GM12873 (cell line): ENCODE data around the gene GJA3.

Experiments
- TF ChIP-seq, protein P1 (sequence below): IDR thresholded peaks from 2 replicates; pipeline ENCODE4 v1.5.1; 2012; ENCODE audit warnings: low read depth, mild to moderate bottlenecking, moderate library complexity, low read length, control low read depth; ENCODE audit not compliant: insufficient read depth; ENCODE audit errors: missing control alignments

GJA3 gene

DNA sequence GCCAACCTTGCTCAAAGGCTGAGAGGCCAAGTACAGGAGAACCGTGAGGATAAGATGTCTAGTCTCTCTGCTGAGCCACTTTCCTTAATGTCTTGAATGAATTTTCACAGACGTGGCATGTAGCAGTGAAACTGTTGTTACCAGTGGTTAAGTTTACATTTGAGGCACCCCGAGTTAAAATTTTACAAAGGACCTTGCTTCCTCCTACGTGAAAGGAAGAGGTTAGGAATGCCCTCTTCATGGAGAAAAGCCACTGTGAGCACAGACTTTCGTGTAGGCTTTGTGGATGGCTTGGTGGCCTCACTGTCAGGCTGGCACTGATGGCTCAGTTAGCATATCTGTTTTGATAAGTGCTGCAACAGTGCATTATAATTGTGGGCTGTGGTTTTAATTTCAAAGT lies 29.2 kb upstream of the GJA3 start:
- TF ChIP-seq, protein P1, sequence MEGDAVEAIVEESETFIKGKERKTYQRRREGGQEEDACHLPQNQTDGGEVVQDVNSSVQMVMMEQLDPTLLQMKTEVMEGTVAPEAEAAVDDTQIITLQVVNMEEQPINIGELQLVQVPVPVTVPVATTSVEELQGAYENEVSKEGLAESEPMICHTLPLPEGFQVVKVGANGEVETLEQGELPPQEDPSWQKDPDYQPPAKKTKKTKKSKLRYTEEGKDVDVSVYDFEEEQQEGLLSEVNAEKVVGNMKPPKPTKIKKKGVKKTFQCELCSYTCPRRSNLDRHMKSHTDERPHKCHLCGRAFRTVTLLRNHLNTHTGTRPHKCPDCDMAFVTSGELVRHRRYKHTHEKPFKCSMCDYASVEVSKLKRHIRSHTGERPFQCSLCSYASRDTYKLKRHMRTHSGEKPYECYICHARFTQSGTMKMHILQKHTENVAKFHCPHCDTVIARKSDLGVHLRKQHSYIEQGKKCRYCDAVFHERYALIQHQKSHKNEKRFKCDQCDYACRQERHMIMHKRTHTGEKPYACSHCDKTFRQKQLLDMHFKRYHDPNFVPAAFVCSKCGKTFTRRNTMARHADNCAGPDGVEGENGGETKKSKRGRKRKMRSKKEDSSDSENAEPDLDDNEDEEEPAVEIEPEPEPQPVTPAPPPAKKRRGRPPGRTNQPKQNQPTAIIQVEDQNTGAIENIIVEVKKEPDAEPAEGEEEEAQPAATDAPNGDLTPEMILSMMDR, result no peak

DNA sequence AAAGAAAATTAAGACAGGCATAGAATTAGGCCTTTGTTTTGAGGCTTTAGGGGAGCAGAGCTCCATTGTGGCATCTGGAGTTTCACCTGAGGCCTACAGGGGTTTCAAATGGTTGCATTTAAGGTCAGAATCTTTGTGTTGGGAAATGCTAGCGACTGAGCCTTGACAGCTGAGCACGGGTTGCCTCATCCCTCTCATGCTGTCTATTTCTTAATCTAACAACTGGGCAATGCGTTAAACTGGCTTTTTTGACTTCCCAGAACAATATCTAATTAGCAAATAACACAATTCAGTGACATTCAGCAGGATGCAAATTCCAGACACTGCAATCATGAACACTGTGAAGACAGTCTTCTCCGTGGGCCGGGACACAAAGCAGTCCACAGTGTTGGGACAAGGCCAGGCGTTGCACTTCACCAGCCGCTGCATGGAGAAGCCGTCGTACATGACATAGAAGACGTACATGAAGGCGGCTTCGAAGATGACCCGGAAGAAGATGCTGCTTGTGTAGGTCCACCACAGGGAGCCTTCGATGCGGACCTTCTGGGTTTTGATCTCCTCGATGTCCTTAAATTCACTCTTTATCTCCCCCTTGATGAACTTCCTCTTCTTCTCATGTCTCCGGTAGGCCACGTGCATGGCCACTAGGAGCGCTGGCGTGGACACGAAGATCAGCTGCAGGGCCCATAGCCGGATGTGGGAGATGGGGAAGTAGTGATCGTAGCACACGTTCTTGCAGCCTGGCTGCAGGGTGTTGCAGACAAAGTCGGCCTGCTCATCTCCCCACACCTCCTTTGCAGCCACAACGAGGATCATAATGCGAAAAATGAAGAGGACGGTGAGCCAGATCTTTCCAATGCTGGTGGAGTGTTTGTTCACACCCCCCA lies 28.1 kb upstream of the GJA3 start:
- TF ChIP-seq, protein P1, result peak; percentile 53

DNA sequence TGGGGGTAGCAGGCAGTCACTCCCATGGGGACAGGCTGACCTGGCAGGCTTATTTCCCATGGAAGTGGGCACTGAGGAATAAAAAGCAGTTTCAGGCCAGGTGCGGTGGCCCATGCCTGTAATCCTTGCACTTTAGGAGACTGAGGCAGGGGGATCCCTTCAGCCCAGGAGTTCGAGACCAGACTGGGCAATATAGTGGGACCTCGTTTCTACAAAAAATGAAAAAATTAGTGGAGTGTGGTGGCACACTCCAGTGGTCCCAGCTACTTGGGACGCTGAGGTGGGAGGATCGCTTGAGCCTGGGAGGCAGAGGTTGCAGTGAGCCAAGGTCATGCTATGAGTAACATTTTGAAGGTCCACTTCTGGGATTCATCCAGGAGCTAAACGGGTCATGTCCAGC lies 25.9 kb upstream of the GJA3 start:
- TF ChIP-seq, protein P1, result no peak

DNA sequence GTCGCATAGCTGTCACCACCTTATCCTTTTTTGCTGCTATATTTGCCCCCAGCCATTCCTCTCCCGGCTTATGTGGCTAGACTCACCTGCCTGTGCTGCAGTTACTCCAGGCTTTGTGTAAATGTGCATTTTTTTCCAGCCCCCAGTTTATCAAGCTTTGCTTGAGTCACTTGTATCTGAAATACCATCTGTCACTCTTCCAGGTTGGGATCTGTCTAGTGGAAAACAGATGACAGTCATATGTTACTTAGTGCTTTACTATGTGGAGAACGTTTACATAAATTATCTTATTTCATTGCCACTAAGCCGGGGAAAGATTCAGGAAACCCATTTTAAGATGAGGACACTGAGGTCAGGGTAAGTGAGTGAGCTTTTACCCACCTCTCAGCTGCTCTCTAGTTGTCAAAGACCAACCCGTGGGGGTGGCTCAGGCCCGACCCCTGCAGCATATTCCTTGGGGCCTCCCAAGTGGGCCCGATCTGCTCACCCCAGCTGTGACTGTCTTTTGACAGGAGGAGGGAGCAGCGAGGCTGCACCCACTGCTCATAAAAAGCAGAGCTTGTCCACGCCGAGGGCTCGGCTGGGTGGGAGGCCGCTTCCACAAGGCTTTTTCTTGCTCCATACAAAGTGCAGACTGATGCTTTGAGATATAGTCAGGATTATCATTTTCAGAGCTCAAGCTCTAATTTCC lies 24.7 kb upstream of the GJA3 start:
- TF ChIP-seq, protein P1, result no peak

DNA sequence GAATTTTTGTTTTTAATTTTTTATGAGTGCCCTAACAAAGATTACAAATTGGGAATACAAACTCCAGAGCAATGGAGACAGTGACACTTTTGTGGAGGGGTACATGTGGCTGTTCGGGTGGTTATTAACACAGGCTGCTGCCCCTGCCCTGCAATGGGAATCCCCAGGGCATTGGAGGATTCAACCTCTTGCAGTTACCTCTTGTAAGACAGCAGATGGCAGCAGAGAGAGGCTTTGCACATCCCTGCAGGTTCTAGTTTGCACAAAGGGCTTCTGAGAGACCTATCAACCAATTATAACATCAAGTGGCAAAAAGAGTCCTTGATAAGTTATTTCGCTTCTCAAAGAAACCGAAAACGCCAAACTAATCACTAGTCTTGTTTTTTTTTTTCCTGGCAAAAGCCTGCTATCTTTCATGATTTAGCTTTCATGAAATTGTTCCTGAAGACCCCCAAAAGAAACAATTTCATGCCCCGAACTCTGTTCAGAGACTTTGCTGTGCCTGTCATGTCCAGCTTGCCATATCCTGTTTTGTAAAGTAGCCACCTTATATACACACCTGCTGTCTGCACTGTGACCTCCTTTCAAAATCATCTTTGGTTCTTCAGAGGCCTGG lies 21.5 kb upstream of the GJA3 start:
- TF ChIP-seq, protein P1, result peak; percentile 91

DNA sequence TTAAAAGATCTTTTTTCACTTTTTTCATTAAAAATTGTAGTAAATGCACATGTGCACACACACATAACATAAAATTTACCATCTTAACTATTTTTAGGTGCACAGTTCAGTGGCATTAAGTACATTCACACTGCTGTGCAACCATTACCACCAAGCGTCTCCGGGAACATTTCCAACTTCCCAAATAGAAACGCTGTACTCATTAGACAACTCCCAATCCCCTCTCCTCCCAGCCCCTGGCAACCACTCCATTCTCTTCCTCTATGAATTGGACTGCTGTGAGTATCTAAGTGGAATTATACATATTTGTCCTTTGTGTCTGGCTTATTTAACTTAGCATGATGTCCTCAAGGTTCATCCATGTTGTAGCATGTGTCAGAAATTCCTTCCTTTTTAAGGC lies 20.3 kb upstream of the GJA3 start:
- TF ChIP-seq, protein P1, result no peak

DNA sequence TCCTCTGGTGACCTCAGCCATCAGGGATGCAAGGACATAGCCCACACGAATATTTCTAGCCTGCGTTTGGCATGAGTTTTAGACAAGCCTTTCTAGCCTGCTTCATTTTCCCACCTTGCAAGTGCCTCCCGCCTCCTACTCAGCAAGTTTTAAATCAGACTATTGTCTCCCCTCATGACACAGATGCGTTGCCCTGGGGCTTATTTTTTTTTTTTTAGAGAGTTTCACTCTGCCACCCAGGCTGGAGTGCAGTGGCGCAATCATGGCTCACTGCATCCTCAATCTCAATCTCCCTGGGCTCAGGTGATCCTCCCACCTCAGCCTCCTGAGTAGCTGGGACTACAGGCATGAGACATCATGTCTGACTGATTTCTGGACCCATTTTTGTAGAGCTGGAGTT lies 17.3 kb upstream of the GJA3 start:
- TF ChIP-seq, protein P1, result no peak
